ENCODE data around the gene PLAAT2. TPM values are rescaled to one million over a fixed set of nuclear protein-coding genes. Genes with fewer than 3 reads are reported as not detected.

PLAAT2 gene
- total RNA-seq, 3 donors from 2014 or later, result 44.3 to 238 (median 62.8) TPM

DNA sequence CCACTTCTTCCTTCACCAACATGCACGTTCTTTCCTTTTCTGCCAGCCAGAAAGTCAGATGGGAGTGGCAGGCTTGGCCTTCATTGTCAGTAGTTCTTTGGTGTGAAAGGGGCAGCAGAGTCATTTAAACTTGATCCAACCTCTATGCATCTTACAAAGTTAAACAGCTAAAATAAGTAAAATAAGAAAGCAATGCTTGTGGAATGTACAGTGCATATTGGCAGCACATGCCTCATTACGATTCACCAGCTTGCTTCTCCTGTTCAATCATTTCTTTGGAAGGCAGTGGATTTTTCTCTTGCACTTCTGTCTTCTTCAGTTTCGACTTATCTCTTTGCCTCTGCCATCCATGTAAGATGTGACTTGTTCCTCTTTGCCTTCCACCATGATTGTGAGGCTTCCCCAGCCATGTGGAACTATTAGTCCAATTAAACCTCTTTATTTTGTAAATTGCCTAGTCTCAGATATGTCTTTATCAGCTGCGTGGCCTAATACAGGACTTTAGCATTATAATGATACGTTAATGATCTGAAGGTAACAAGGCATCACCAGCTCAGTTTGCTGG lies 42.5 kb downstream of the PLAAT2 start:
- TF ChIP-seq, protein P1, sequence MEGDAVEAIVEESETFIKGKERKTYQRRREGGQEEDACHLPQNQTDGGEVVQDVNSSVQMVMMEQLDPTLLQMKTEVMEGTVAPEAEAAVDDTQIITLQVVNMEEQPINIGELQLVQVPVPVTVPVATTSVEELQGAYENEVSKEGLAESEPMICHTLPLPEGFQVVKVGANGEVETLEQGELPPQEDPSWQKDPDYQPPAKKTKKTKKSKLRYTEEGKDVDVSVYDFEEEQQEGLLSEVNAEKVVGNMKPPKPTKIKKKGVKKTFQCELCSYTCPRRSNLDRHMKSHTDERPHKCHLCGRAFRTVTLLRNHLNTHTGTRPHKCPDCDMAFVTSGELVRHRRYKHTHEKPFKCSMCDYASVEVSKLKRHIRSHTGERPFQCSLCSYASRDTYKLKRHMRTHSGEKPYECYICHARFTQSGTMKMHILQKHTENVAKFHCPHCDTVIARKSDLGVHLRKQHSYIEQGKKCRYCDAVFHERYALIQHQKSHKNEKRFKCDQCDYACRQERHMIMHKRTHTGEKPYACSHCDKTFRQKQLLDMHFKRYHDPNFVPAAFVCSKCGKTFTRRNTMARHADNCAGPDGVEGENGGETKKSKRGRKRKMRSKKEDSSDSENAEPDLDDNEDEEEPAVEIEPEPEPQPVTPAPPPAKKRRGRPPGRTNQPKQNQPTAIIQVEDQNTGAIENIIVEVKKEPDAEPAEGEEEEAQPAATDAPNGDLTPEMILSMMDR (IDR thresholded peaks at IDR 0.05), result no peak
- no peak for ATAC-seq
- Histone ChIP-seq H3K4me3 (no peak overlapping the region), H3K36me3 (ENCODE audit: low read depth) (no peaks in the 10 kb centered on the region), H3K9me3 (peaks cover 2% of the 10 kb centered on the region), H3K4me1 (ENCODE audit: low read depth) (no peaks in the 10 kb centered on the region)
- DNase-seq, result no peak
- intact Hi-C loops (cut with DNase I, micrococcal nuclease), result no loop called here

DNA sequence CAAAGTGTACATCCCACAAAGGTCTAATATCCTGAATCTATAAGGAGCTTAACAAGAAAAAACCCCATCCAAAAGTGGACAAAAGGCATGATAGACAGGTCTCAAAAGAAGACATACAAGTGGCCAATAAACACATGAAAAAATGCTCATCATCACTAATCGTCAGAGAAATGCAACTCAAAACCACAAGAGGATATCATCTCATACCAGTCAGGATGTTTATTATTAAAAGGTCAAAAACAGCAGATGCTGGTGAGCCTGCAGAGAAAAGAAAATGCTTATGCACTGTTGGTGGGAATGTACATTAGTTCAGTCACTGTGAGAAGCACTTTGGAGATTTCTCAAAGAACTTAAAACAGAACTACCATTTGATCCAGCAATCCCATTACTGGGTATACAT lies 44.6 kb downstream of the PLAAT2 start:
- Histone ChIP-seq H3K4me1 (ENCODE audit: low read depth) (no peaks in the 10 kb centered on the region), H3K36me3 (ENCODE audit: low read depth) (no peaks in the 10 kb centered on the region), H3K4me3 (no peak overlapping the region), H3K9me3 (peaks cover 2% of the 10 kb centered on the region)
- ATAC-seq (peak; percentile 12), DNase-seq (no peak)
- intact Hi-C loops (cut with DNase I, micrococcal nuclease), result no loop called here
- TF ChIP-seq, protein P1 (IDR thresholded peaks at IDR 0.05), result no peak

DNA sequence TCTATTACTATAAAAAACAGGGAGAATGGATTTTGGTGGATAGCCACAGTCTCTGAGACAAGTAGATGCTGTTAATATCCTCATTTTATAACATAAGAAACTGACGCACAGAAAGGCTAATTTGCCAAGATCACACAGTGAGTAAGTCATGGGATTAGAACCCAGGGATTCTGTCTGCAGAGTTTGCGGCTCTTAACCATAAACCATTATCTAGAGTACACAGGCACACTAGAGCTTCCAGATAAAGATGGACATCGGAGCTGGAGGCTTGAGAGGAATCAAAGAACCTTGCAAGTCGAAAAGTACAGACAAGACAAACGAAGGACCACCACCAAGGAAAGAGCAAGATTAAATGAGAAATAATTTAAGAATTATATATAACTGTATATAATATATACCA lies 46.0 kb downstream of the PLAAT2 start:
- intact Hi-C loops (cut with DNase I, micrococcal nuclease), result no loop called here
- no peaks in the 10 kb centered on the region for H3K36me3 ChIP-seq (ENCODE audit: low read depth)
- ATAC-seq (no peak), DNase-seq (no peak)
- no peaks in the 10 kb centered on the region for H3K9me3 ChIP-seq
- no peaks in the 10 kb centered on the region for H3K4me1 ChIP-seq (ENCODE audit: low read depth)
- TF ChIP-seq, protein P1 (IDR thresholded peaks at IDR 0.05), result no peak
- H3K4me3 ChIP-seq, result no peak overlapping the region

DNA sequence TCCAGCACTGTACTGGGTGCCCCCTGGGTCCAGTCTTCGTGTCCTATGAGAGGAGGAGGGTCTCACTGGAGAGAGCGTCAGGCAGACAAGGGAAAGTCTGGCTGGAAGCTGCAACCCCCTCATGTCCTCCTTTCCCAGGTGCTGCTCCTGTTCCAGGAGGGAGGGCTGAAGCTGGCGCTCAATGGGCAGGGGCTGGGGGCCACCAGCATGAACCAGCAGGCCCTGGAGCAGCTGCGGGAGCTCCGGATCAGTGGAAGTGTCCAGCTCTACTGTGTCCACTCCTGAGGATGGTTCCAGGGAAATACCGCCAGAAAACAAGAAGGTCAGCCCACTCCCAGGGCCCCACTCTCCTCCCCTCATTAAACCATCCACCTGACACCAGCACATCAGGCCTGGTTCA lies 47.1 kb downstream of the PLAAT2 start:
- no peak for ATAC-seq
- intact Hi-C loops (cut with DNase I, micrococcal nuclease), result no loop called here
- TF ChIP-seq, protein P1 (IDR thresholded peaks at IDR 0.05), result no peak

DNA sequence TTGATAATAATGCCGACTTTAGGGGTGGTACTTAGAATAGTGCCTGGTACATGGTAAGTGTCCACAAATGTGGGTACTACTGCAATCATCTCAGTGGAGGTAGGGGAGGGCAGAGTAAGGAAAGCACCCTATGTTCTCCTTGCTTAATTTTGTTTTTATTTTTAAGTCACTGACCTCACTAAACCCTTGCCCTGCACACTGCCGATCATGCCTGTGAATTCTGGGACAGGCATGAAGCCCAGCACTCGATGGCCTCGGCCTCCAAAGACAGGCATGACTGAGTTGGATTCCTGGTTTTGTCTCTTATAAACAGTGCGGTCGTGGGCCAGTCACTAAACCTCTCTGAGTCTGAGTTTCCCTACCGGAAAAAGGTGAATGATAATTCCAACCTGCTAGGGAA lies 50.4 kb downstream of the PLAAT2 start:
- no peaks in the 10 kb centered on the region for H3K9me3 ChIP-seq
- TF ChIP-seq, protein P1 (IDR thresholded peaks at IDR 0.05), result no peak
- no peak overlapping the region for H3K4me3 ChIP-seq
- no peak for ATAC-seq
- no peaks in the 10 kb centered on the region for H3K36me3 ChIP-seq (ENCODE audit: low read depth)
- H3K4me1 ChIP-seq (ENCODE audit: low read depth), result no peaks in the 10 kb centered on the region
- intact Hi-C loops (cut with DNase I, micrococcal nuclease), result no loop called here
- no peak for DNase-seq

More for the DNA sequence above, 47.1 kb downstream of the PLAAT2 start:
- DNase-seq, result no peak
- no peaks in the 10 kb centered on the region for H3K4me1 ChIP-seq (ENCODE audit: low read depth)
- no peaks in the 10 kb centered on the region for H3K9me3 ChIP-seq
- no peak overlapping the region for H3K4me3 ChIP-seq
- H3K36me3 ChIP-seq (ENCODE audit: low read depth), result no peaks in the 10 kb centered on the region
